Bronchial epithelial cell (primary cell): ENCODE measurements around the gene BRF1. TPM values are rescaled to one million over a fixed set of nuclear protein-coding genes. Genes with fewer than 3 reads are reported as not detected.
A peak's percentile ranks its signal among the peaks of the same experiment; 100 is the strongest.
"Not testable (repeated sequence)": the region's sequence is repeated elsewhere in the genome, so short reads cannot be mapped to it uniquely, and the experiment has no call there.

Source experiments
- DNase-seq: peaks from one replicate; pipeline ENCODE4 v3.0.0-alpha.2; 2010; ENCODE audit warnings: low read depth
- FAIRE-seq: peaks from 2 replicates; lab custom pipeline; 2011; peaks lifted over from hg19 to GRCh38; lab: Jason Lieb, UNC
- H3K27me3 ChIP-seq: 2 replicates; pipeline ENCODE4 v1.5.1; 2011; ENCODE audit warnings: low read length; ENCODE audit not compliant: control insufficient read depth, insufficient read depth
- H3K36me3 ChIP-seq: 2 replicates; pipeline ENCODE4 v1.5.1; 2011; ENCODE audit warnings: low read length; ENCODE audit not compliant: control insufficient read depth, insufficient read depth
- H3K4me3 ChIP-seq: 2 replicates; pipeline ENCODE4 v1.5.1; 2011; ENCODE audit warnings: mild to moderate bottlenecking, low read depth, low read length, control low read depth
- total RNA-seq: library from RNA; depleted of rRNA; stranded (reverse); fragments of >200 nt; gene quantifications from 2 replicates; pipeline ENCODE4 v1.2.1, GENCODE V29; 2014
- TF ChIP-seq, protein P1 (sequence below): IDR thresholded peaks from 2 replicates; pipeline ENCODE4 v1.5.1; 2011; ENCODE audit warnings: mild to moderate bottlenecking, moderate library complexity, low read length, control low read depth, inconsistent platforms; ENCODE audit not compliant: insufficient read depth, severe bottlenecking

Gene BRF1
- total RNA-seq, 1 donor from 2014 or later: 24.0 TPM

- FAIRE-seq (no peak), DNase-seq (no peak)
- peaks cover 4% of the 10 kb centered on the region for H3K36me3 ChIP-seq
- TF ChIP-seq, protein P1, sequence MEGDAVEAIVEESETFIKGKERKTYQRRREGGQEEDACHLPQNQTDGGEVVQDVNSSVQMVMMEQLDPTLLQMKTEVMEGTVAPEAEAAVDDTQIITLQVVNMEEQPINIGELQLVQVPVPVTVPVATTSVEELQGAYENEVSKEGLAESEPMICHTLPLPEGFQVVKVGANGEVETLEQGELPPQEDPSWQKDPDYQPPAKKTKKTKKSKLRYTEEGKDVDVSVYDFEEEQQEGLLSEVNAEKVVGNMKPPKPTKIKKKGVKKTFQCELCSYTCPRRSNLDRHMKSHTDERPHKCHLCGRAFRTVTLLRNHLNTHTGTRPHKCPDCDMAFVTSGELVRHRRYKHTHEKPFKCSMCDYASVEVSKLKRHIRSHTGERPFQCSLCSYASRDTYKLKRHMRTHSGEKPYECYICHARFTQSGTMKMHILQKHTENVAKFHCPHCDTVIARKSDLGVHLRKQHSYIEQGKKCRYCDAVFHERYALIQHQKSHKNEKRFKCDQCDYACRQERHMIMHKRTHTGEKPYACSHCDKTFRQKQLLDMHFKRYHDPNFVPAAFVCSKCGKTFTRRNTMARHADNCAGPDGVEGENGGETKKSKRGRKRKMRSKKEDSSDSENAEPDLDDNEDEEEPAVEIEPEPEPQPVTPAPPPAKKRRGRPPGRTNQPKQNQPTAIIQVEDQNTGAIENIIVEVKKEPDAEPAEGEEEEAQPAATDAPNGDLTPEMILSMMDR: no peak
- H3K27me3 ChIP-seq: no peaks in the 10 kb centered on the region
- H3K4me3 ChIP-seq: no peak overlapping the region
Observed at GRCh38 chr14:105283028-105283427, 17.8 kb downstream of the BRF1 start.

DNA sequence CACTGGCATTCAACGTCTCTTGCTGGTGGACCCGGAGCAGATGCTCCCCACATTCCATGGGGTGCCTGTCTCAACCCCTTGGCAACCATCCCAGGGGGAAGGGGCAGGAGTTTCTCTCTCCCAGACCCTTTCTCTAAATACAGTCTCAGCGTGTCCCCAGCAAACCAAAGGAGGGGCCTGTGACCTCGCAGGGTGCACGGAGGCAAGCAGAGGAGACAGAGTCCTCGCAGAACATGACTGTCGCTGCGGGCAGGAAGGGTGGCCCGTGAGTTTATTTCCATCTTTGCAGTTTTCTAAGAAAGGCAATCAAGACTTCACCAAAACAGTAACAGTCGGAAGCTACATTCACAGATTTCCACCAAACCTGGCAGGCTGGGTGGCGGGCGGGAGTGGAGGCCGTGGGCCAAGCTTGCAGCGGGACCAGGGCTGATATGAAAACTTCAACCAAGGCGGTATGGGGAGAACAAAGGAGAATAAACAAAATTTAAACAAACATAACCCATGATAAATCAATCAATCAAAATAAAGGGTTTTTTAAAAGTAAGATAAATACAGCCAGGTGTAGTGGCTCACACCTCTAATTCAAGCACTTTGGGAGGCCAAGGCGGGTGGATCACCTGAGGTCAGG, 18.6 kb downstream of the BRF1 start:
- Histone ChIP-seq H3K4me3 (no peak overlapping the region), H3K27me3 (no peaks in the 10 kb centered on the region), H3K36me3 (peaks cover 4% of the 10 kb centered on the region)
- no peak for DNase-seq
- FAIRE-seq: no peak
- TF ChIP-seq, protein P1: no peak

DNA sequence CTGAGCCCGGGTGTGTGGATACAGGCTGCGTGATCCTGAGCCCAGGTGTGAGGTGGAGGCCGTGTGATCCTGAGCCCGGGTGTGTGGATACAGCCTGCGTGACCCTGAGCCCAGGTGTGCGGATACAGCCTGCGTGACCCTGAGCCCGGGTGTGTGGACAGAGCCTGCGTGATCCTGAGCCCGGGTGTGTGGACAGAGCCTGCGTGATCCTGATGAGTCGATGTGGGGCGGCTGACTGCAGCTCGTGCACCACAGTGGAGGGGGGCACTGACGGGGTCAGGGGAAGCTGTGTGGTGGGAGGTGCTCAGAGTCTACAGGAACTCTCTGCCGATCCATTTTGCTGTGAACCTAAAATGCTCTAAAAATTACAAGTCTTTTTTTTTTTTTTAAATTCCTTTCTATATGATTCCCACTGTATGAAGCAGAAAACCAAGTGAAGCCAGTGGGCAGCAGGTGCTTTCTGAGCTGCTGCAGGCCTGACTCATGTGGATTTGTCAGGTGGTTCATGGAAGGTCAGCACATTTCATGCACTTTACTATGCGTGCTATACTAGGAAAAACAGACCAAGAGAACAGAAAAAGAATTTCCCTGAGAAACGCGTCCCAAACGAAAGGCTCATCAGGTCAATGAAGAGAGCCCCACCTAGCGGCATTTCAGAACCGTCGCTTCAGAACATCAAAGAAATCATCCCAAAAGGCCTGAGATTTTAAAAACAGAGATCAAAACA, 19.3 kb downstream of the BRF1 start:
- FAIRE-seq: no peak
- peak; percentile 71 for DNase-seq
- H3K36me3 ChIP-seq: peaks cover 4% of the 10 kb centered on the region
- H3K27me3 ChIP-seq: no peaks in the 10 kb centered on the region
- H3K4me3 ChIP-seq: no peak overlapping the region
- TF ChIP-seq, protein P1: peak; percentile 75

DNA sequence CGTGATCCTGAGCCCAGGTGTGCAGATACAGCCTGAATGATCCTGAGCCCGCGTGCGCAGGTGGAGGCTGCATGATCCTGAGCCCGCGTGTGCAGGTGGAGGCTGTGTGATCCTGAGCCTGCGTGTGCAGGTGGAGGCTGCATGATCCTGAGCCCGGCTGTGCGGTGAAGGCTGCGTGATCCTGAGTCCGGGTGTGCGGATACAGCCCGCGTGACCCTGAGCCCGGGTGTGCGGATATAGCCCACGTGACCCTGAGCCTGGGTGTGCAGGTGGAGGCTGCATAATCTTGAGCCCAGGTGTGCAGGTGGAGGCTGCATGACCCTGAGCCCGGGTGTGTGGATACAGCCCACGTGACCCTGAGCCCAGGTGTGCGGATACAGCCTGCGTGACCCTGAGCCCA, 20.3 kb downstream of the BRF1 start:
- FAIRE-seq (no peak), DNase-seq (no peak)
- Histone ChIP-seq H3K4me3 (no peak overlapping the region), H3K36me3 (peaks cover 4% of the 10 kb centered on the region), H3K27me3 (no peaks in the 10 kb centered on the region)
- TF ChIP-seq, protein P1: no peak

GRCh38 chr14:105279642-105280361, 21.0 kb downstream of the BRF1 start:
- no peak overlapping the region for H3K4me3 ChIP-seq
- H3K36me3 ChIP-seq: peaks cover 4% of the 10 kb centered on the region
- TF ChIP-seq, protein P1: no peak
- FAIRE-seq: no peak
- no peaks in the 10 kb centered on the region for H3K27me3 ChIP-seq
- no peak for DNase-seq

DNA sequence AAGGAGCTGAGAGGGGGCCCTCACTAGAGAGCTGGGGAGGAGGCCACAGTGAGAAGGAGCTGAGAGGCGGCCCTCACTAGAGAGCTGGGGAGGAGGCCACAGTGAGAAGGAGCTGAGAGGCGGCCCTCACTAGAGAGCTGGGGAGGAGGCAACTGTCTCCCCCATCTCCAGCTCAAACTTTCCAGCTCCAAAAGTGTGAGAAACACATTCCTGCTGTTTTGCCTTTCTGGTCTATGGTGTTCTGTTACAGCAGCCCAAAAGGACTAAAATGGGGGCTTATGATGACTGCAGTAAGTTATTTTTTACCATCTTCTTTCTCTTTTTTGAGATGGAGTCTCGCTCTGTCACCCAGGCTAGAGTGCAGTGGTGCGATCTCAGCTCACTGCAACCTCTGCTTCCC, 23.4 kb downstream of the BRF1 start:
- not testable (repeated sequence) for H3K4me3 ChIP-seq, DNase-seq, H3K27me3 ChIP-seq, FAIRE-seq, H3K36me3 ChIP-seq
